Amniotic stem cell (primary cell): ENCODE results near the gene MCUB.
"Not testable (repeated sequence)": the region's sequence is repeated elsewhere in the genome, so short reads cannot be mapped to it uniquely, and the experiment has no call there.

Experiments used
- DNase-seq: peaks from one replicate; lab custom pipeline; 2025; lab: John Stamatoyannopoulos, UW

MCUB gene

GRCh38 chr4:109631532-109632108 is 71.6 kb downstream of the MCUB start:
- DNase-seq: no peak

GRCh38 chr4:109640644-109641043 is 80.6 kb downstream of the MCUB start:
- no peak for DNase-seq

GRCh38 chr4:109645874-109646710 is 86.0 kb downstream of the MCUB start:
- DNase-seq: no peak

GRCh38 chr4:109648266-109648996 is 88.4 kb downstream of the MCUB start:
- no peak for DNase-seq

GRCh38 chr4:109648997-109649575 is 89.0 kb downstream of the MCUB start:
- no peak for DNase-seq

- no peak for DNase-seq
Measured at GRCh38 chr4:109649872-109650271, 89.8 kb downstream of the MCUB start.

- no peak for DNase-seq
Measured at GRCh38 chr4:109655396-109655795, 95.3 kb downstream of the MCUB start.

GRCh38 chr4:109657854-109658418 is 97.9 kb downstream of the MCUB start:
- DNase-seq: no peak

- no peak for DNase-seq
Measured at GRCh38 chr4:109658871-109659410, 98.9 kb downstream of the MCUB start.

GRCh38 chr4:109662116-109662515 is 102.1 kb downstream of the MCUB start:
- no peak for DNase-seq

- DNase-seq: no peak
Measured at GRCh38 chr4:109662771-109663170, 102.7 kb downstream of the MCUB start.

- no peak for DNase-seq
Measured at GRCh38 chr4:109665783-109666485, 105.9 kb downstream of the MCUB start.

GRCh38 chr4:109671350-109671749 is 111.3 kb downstream of the MCUB start:
- no peak for DNase-seq

GRCh38 chr4:109672169-109672930 is 112.3 kb downstream of the MCUB start:
- DNase-seq: no peak

GRCh38 chr4:109673303-109673702 is 113.3 kb downstream of the MCUB start:
- no peak for DNase-seq

GRCh38 chr4:109675181-109675580 is 115.1 kb downstream of the MCUB start:
- no peak for DNase-seq

GRCh38 chr4:109675843-109676242 is 115.8 kb downstream of the MCUB start:
- no peak for DNase-seq

GRCh38 chr4:109676886-109677285 is 116.8 kb downstream of the MCUB start:
- no peak for DNase-seq

GRCh38 chr4:109678472-109678871 is 118.4 kb downstream of the MCUB start:
- not testable (repeated sequence) for DNase-seq

GRCh38 chr4:109678925-109679324 is 118.9 kb downstream of the MCUB start:
- DNase-seq: not testable (repeated sequence)

- DNase-seq: no peak
Measured at GRCh38 chr4:109682875-109683274, 122.8 kb downstream of the MCUB start.
